NCI-H1092 treated with DMSO at 0.1 percent for 48 hours (cell line): Measurements from ENCODE around the gene LSM4.

Experiments used
- DNase-seq: peaks from one replicate; lab custom pipeline; 2025; lab: John Stamatoyannopoulos, UW

Gene LSM4

GRCh38 chr19:18278521-18279265 is 44.2 kb downstream of the LSM4 start:
- no peak for DNase-seq

DNA sequence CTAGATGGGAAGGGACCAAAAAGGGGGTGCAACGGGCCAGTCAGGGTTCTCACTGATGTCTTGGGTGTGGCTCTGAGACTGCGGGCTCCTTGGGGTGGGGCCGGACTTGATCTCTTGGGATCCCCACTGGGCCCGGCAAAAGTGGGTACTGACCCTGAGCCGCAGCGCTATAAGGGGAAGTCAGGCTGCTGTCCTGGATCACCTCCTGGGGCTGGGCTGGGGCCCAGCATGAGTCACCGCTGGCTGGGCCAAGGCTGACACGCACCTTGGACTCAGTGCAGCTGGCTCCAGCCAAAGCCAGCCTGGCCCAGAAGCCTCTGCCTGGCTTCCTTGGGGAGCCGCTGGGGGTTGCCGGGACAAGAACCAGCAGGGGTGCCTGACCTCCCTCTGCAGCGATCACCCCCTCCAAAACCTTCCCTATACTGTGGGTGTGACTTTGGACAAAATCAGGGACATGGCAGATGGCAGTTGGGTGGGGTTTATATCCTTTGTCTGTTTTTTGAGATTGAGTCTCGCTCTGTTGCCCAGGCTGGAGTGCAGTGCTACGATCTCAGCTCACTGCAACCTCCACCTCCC is 48.0 kb downstream of the LSM4 start:
- no peak for DNase-seq

DNA sequence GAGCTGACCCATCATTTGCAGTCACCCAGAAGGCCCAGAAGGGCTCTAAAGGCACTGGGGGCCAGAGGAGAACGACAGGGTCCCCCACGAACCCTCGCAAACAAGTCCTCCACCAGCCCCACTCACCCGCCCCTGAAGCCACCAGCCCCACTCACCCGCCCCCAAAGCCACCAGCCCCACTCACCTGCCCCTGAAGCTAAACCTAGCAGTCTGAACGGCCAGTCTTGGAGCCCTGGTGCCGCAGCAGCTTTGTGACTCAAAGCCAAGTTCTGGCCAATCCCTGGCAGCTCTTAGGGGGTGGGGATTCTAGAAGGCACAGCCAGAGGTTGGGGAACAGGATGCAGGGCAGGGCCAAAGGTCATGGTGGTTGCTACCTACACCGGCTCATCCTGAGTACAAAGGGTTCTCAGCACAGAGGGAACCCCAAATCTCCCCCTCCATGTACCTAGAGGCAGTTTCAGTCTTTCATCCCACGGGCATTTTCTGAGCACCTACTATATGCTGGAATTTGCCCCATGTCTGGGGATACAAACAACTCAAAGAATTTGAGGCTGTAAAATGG is 48.6 kb downstream of the LSM4 start, which contains the start of gene IQCN:
Gene IQCN (minus strand): TSS at position 234 of the 562 bp plus-strand sequence. CDS start 4,974 bp downstream, outside the sequence.
- no peak for DNase-seq

GRCh38 chr19:18273561-18274218 is 49.2 kb downstream of the LSM4 start:
- no peak for DNase-seq

- no peak for DNase-seq
Measured at GRCh38 chr19:18271433-18271841, 51.4 kb downstream of the LSM4 start.

- no peak for DNase-seq
Measured at GRCh38 chr19:18270326-18270725, 52.5 kb downstream of the LSM4 start.

- DNase-seq = no peak
Measured at GRCh38 chr19:18269070-18269723, 53.7 kb downstream of the LSM4 start.

DNA sequence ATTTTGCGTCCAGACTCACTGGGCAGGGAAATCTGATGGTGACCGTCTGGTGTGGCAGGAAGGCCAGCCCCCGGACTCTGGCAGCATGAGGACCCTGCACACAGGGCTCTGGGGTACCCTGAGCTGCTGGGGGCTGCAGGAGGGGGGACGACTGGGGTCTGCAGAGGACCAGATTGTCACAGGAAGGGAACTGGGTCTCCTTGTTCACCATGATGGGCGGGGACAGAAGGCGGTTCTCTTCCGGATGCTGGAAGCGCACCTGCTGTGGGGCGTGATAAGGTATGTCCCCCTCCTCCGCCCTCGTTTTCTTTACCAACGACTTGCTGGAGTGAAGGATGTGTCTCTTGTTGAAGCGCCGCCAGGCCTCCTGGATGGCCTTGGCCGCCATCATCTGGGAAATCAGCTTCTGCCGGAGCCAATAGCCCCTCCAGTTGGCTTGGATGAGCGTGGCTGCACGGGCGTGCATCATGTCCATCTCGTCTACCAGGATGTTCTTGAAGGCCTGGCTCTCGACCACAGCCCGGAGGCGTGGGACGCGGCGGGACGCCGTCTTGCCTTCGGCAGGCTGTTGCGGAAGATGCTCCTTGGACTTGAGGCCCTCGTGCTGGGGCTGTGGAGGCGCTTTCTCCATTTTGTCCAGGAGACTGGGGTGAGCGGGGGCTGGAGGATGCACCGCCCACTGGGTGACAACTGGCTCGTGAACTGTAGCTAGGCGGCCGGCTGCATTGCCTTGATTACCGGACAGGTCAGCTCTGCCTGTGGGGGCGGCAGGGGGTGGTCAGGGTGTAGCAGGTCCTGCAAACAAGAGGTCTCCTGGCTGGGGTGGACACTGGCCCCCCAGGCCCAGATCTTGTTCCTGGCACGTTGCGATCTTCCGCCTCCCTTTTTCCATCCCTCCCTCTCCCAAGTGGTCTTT is 55.8 kb downstream of the LSM4 start:
- DNase-seq = no peak

DNA sequence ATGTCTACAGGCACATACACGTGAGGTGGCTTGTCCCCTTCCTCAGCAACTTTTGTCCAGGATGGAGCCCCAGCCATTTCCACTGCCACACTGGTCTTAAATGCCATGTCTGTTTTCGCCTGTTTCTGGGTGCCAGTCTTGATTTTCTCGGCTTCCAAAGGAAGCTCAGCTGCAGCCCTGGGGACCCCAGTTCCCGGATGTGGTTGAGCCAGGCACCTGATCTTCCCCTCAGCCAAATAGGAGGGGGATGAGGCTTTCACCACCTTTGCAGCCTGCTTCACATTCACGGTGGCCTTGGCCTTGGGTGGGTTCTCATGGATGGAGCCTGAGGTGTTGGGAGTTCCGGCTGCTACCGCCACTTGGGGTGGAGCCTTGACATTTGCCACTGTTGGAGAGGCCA is 57.3 kb downstream of the LSM4 start:
- no peak for DNase-seq

- no peak for DNase-seq
Measured at GRCh38 chr19:18264971-18265540, 57.8 kb downstream of the LSM4 start.

DNA sequence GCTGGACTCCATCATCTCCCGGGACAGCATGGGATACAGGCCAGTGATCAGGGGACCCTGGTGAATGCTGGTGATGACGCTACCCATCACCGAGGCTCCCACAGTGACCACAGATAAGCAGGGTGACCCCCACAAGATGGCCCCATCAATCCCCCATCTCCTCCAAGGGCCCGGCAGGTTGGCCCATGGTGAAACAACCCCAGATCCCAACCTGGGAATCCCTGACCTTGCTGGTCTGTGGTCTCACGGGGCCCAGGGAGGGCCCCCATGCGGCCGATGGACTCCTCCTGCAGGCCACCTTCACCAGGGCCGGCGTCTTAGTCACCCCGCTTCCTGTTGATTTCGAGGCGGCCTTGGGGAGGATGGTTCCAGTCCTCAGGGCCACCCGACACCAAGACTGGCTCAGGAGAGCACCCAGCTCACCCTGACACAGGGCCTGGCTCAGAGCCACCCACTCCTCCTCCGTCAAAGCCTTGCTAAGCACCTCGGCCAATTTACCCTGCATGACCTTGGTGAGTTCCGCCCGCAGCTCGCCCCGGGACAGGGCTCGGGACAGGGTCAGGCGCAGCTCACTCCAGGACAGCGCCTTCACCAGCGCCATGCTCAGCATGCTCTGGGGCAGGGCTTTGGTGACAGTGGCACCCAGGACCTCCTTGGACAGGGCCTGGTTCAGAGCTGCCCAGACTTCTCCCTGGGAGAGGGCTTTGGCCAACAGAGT is 58.6 kb downstream of the LSM4 start:
- no peak for DNase-seq

- DNase-seq = no peak
Measured at GRCh38 chr19:18263324-18264136, 59.3 kb downstream of the LSM4 start.

DNA sequence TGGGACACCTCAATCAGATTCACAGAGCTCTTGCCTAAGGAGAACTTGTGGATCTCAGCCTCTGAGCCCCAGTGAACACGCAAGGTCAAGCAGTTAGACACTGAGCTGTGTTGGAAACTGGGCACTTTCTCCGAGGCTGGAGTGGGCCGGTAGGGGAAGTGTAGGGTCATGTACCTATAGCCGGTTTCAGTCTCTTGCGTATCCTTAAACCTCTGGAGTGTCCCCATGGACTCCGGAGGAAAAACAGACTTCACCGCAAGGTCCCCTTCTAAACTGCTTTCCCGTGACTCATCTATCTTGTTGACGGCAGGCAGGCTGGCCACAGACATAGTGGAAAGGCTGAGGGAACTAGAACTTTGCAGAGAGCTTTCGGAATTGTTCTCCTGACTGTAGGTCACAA is 60.0 kb downstream of the LSM4 start:
- DNase-seq = no peak

DNA sequence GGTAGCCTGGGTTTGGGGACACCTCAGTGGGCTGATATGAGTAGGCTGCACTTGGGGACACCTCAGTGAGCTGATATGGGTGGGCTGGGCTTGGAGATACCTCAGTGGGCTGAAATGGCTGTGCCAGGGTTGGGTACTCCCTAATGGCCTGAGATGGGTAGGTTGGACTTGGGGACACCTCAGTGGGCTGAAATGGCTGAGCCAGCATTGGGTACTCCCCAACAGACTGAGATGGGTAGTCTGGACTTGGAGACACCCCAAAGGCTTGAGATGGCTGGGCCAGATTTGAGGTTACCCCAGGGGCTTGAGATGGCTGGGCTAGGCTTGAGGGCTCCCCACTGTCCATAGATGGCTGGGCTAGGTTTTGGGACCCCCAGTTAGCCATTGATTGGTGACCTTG is 60.7 kb downstream of the LSM4 start:
- no peak for DNase-seq

DNA sequence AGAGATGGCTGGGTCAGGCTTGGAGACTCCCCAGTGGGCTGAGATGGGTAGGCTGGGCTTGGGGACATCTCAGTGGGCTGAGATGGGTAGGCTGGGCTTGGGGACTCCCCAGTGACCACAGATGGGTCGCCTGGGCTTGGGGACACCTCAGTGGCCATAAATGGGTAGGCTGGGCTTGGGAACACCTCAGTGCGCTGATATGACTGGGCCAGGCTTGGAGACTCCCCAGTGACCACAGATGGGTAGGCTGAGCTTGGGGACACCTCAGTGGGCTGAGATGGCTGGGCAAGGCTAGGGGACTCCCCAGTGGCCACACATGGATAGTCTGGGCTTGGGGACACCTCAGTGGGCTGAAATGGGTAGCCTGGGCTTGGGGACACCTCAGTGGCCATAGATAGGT is 61.4 kb downstream of the LSM4 start:
- no peak for DNase-seq

GRCh38 chr19:18259893-18260292 is 63.0 kb downstream of the LSM4 start:
- no peak for DNase-seq

GRCh38 chr19:18257503-18258470 is 65.1 kb downstream of the LSM4 start:
- DNase-seq = no peak
